ENCODE data around the gene HDHD5.

Gene HDHD5

DNA sequence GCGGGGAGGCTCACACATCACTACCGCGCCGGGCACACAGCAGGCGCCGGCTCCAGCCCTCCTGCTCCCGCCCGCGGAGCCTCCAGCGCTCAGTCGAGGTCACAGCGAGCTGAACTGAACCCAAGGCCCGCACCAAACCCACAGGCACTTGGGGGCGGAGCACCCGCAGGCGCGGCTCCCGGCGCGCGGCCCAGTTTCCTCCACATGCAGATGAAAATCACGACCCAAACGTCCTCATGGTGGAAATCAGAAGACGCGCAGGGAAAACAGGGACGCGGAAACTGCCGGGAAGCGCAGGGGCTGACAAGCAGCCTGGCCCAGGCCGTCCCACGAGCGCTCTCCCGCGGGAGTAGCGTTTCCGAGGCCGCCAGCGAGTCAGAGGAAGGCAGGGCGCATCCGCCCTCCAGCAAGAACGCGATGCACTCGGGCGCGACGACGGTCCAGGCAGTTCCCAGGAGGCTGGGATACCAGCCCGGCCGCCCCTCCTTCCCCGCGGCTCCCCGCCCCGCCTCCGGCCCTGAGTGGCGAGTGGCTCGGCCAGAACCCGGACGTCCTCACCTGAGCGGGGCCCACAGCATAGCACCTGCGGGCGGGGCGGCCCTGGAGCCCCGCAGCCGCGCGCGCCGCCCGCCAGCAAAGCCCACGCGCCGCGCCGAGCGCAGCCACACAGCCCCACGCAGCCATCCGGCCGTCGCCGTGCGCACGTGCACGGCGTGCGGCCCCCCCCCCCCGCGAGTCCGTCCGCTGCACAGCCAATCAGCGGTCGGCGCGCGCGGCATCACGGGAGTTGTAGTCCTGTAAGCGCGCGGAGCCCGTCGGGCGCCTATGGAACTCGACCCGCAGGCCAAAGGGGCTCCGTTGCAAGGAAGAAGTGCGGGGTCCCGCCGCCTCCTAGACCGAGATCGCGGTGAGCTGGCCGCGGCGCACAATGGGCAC is at the start of gene HDHD5:
TSS of gene HDHD5 (minus strand) at position 710 of the 936 bp plus-strand sequence. CDS start at position 684, 26 bp downstream.
- peak; percentile 68 to 77 (median 76) for DNase-seq (ENCODE audit: low read depth in 2 of 3, low spot score in 2 of 3)

GRCh38 chr22:17205432-17205831 is 46.4 kb upstream of the HDHD5 start:
- no peak for DNase-seq (ENCODE audit: low read depth in 2 of 3, low spot score in 2 of 3)

DNA sequence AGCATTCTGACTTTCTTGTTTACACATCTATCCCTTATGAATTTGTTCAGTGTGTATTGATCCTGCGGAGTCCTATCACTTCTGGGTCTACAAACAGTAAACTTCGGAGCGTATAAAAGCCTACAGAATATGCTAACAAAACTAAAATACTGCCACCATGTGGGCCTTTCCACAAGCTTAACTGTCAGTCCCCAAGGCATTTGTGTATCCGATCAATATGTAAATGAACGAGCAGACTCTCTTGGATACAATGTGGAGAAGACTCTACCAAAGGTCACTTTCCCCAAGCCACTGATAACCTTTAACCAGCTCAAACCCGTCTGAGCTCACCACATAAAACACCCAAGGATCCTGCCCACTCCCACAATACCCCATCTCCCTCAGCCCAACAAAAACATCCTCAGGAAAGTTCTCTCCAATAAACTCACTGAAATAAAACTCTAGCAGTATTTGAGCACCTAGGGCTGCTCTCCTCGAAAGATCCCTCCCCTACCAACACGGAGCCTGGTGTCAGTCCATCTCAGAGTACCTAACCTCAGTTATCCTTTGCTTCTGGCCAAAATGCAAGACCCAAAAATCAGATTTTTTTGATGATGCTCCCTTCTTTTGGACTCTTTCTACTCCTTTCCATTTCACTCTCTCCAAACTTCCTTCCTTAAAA is 42.3 kb upstream of the HDHD5 start:
- no peak for DNase-seq (ENCODE audit: low read depth in 2 of 3, low spot score in 2 of 3)

DNA sequence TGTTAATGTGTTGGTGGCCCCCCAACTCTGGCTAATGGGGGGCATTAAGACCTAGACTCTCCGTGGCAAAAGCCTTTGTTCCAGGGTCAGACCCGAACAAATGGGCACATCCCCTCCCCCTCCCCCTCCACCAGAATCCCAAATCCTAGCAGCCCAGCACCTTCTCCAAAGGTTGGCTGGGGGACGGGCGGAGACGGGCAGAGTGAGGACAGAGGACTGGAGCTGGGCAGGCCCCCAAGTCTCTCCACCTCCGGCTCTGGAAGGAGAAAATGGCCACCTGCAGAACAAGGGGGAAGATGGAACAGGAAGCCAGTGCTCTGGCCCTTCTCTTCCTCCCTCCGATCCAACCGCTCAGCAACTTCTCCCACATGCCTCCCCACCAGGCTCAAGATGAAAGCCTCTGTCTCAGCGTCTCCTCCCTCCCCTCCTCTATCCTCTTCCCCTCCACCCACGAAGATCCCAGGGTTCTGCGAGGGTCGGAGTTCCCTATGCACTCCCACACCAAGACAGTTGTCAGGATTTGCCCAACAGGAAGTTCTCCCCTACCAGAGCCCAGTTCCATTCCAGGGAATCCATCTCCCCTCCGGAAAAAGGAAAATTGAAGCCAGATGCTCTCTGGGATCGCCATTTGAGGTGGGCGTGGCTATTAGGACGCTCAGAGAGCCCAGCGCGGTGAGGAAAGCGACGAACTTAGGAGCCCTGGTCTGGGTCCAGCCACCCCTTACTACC is 40.1 kb upstream of the HDHD5 start:
- no peak for DNase-seq (ENCODE audit: low read depth in 2 of 3, low spot score in 2 of 3)

DNA sequence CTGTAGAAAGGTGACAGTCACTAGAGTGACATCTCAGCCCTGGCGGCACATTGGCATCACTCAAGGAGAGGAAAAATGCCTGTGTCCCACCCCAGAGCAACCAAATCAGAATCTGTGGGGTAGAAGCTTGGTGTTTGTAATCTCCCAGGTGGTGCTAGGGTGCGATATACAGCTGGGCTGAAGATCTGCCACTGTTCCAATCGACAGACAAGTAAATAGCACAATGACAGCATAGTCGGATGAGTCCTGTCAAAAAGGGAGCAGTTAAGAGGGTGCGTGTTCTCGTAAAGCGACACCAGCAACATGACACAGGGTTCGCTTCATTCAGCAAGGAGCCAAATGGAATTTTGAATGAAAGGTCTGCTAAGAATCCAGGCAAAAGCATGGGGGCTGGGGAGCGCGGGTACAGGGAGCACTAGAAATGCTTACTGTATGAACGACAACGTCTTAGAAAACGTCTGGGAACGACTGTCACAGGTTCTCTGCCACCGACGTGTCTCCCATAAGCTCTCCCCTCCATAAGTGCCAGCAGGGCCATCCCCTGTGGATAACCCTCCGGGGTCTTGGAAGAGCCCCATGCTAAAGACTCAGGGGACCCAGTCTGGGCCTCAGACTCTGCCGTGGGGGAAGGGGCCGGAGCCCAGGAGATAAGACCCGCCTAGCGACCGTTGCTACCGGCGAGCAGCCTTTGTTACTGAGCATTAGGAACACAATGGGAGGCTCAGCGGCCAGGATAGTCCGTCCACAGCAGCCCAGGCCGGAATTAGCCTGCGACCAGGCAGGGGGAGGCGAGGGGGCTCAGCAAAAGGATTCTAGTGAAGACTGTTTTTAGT is 39.3 kb upstream of the HDHD5 start:
- DNase-seq (ENCODE audit: low read depth in 2 of 3, low spot score in 2 of 3): no peak

DNA sequence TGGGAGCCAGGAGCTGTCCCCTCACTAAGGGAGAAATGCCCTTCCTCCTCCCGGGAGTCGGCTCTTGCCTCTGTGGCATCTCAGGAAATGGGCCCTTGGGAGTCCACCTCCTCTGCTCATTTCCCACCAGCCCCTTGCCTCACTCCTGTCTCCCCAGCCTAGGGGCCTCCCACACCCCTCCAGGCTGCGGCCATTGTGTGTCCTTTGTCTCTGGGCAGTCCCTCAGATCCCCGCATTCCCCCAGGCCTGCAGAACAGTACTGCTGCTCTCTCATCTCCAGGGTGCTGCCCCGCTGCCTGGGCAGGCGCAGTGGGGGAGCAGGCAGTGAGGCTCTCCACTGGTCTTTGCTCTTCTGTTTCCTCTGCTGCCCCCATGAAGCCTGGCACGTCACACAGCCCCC is 35.1 kb upstream of the HDHD5 start:
- no peak for DNase-seq (ENCODE audit: low read depth in 2 of 3, low spot score in 2 of 3)

GRCh38 chr22:17192186-17192585 is 33.1 kb upstream of the HDHD5 start:
- no peak for DNase-seq (ENCODE audit: low read depth in 2 of 3, low spot score in 2 of 3)

DNA sequence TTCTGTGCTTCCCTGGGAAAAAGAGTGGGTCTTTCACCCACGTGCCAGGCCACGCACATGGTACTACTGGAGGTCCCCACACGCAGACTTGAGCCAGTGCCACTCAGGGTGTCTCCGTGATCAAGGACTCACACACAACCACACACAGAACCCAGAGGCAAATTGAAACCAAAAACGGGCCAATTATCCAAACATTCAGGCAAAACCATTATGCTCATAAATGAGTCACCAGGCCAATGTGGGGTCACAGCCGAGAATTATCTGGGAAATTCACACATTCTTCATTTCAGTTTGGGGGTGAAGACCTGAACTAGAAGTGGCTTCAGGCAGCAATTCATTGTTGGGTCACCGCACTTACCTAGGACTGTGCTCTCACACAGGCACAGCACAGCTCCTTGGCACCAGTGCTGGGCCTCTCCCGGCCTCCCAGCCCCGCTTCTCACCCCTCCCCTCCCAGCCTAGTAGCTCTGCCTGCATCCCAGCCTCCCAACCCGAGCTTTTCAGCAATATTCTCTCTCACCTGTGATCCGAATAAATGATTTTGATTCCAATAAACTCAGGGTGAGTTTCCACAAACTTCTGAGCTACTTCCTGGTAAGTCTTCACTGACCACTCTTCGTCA is 32.2 kb upstream of the HDHD5 start:
- no peak for DNase-seq (ENCODE audit: low read depth in 2 of 3, low spot score in 2 of 3)

DNA sequence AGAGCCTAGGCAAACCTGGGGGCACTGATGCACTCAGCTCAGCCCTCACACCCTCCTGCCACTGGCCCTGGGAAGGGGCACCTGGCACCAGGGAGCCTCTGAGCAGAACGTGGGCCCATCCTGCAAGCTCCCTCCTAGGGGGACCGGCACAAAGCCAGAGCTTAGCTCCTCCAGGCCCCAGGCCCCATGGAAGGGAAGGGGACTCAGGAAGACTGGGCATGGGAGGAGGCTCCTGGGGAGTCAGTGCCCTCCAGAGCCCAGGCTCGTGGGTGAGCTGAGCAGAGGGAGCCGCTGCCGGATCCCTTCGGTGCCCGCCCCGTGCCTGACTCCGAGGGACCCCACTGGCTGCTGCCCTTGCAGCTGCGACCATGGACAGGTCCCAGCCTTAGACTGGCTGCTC is 31.6 kb upstream of the HDHD5 start:
- no peak for DNase-seq (ENCODE audit: low read depth in 2 of 3, low spot score in 2 of 3)

DNA sequence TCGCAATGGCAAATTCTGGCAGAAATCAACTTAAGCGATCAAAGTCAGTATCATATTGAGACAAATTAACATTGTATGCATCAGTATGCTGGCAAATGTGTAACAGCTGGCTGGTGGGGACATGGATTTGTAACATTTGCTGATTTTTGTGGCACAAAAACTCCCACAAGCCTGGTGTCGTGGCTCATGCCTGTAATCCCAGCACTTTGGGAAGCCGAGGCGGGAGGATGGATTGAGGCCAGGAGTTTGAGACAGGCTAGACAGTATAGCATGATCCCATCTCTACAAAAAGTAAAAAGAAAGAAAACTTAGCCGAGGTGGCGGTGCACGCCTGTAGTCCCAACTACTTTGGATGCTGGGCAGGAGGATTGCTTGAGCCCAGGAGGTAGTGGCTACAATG is 17.6 kb upstream of the HDHD5 start:
- no peak for DNase-seq (ENCODE audit: low read depth in 2 of 3, low spot score in 2 of 3)

GRCh38 chr22:17172029-17172833 is 13.2 kb upstream of the HDHD5 start:
- no peak for DNase-seq (ENCODE audit: low read depth in 2 of 3, low spot score in 2 of 3)

DNA sequence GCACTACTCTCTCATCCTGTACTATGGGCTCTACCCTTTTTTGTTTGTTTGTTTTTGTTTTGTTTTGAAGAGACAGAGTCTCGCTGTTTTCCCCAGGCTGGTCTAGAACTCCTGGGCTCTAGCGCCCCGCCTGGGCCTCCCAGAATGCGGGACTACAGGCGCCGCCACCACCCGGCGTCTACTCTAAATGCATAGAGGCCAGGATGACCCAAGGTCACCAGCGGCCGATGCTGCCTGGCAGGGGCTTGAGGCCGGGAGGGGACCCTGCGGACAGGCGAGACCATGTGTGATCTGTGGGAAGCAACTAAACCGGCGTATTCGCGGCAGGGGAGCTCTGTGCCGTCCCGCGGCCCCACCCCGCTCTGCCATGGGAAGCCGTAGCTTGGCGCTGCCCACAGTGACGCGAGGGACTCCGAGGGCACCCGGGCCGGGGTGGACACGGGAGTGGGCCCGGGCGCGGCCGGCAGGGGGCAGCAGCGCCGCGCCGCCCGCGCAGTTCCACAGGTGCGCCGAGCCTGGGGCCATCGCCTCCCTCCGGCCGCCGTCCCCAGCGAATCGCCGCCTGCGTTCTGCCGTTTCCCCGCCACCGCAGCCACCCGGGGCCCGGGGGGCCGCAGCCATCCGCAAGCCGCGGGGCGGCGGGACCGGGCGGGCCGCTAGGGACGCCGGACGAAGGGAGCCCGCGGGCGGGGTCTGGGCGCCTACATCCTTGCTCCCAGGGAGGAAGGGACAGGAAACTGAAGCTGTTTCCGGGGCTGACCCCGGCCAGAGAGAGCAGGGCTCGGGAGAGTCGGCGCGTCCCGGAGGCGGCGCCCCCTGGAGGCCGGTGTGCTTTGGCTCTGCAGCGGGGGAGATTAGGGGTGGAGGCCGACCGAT is 12.3 kb upstream of the HDHD5 start:
- peak; percentile 78 to 87 (median 79) for DNase-seq (ENCODE audit: low read depth in 2 of 3, low spot score in 2 of 3)

DNA sequence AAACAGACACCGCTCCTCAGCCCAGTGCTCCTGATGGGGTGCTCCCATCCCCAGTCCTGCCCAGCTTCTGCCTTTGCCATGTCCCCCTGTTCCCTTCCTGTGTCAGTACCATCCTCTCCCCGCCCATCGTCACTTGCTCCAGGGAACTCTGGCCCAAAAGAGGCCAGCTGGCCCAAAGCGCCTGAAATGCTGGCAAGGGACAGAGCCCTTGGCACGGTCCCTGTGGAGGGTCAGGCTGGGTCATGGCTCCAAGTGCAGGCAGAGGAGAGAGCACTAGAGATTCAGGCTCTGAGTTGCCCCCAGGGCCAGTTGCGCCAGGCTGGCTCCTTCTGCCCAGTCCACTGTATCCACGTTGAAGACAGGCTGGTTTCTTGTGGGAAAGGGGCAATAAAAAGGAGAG is 8.4 kb upstream of the HDHD5 start:
- no peak for DNase-seq (ENCODE audit: low read depth in 2 of 3, low spot score in 2 of 3)

DNA sequence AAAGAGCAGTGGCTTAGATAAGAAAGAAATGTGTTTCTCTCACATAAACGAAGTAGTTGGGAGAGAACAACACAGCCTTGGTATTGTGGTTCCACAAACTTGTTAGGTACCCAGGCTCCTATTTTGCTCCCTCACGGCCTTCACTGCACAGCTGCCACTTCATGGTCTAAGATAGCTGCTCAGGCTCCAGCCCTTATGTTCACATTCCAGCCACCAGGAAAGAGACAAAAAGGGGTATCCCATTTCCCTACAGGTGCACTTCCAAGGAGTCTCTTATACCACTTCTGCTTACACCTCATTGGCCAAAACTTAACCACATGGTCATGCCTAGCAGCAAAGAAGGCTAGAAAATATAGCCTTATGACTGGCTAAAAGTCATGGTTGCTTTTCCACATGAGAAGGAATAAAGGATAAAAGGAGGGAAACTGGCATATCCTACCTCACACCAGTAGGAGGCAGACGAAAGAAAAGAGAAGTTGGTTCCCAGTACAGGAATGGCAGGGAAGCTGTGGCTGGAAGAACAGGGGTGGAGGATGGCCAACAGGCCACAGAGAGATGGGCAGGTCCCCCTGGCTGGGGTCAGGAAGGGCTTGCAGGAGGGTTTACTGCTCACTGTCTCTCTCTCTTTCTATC is 5.4 kb upstream of the HDHD5 start:
- DNase-seq (ENCODE audit: low read depth in 2 of 3, low spot score in 2 of 3): no peak

DNA sequence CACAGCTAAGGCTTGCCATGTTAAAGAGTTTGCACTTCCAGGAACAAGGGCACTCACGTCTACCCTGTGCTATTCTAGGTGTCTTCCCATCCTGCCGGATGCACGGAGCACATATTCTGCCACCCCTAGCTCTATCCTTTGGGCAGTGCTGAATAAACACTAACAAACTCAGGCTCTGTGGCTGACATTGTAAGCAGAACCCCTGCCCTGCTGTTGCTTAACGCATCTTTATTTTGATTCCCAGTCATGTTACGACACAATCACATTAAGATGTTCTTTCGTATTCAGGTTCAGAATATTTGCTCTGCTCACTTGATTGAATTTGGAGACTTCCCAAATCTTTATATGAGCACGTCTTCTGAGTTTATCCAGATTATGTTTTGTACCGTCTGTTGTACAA is 3.7 kb upstream of the HDHD5 start:
- no peak for DNase-seq (ENCODE audit: low read depth in 2 of 3, low spot score in 2 of 3)

- no peak for DNase-seq (ENCODE audit: low read depth in 2 of 3, low spot score in 2 of 3)
Measured at GRCh38 chr22:17161991-17162390, 2.9 kb upstream of the HDHD5 start.

GRCh38 chr22:17159504-17159951 is 451 bp upstream of the HDHD5 start:
- DNase-seq (ENCODE audit: low read depth in 2 of 3, low spot score in 2 of 3): peak in 2 of 3 experiments; percentile 27 to 51

DNA sequence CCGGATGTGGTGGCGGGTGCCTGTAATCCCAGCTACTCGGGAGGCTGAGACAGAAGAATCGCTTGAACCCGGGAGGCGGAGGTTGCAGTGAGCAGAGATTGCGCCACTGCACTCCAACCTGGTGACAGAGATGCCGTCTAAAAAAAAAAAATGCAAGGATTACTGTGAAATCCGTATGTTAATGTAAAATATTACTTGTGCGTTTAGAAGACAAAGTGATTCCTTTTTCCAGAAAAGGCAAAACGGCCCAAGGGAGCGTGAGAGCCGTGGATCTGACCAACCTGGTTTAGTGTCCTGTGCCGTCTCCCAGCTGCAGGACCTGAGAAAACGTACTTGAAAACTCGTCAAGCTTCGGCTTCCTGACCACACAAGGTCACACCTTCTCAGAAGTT is 905 bp downstream of the HDHD5 start:
- no peak for DNase-seq (ENCODE audit: low read depth in 2 of 3, low spot score in 2 of 3)

All from activated CD8-positive, alpha-beta memory T cell treated with anti-CD3 and anti-CD28 coated beads for 48 hours (primary cell).